Activated naive CD8-positive, alpha-beta T cell treated with anti-CD3 and anti-CD28 coated beads, Interleukin-2, amount 50 U/mL, for 16 hours (primary cell): ENCODE data around the gene IL10RA.

ENCODE experiments used
- DNase-seq: peaks from one replicate; pipeline ENCODE4 v3.0.0-alpha.2; 2020; ENCODE audit warnings: low read depth, low spot score

The IL10RA gene

GRCh38 chr11:117992136-117992535 is 5.9 kb downstream of the IL10RA start:
- DNase-seq, result no peak

- no peak for DNase-seq
These were observed 6.4 kb downstream of the IL10RA start for GRCh38 chr11:117992620-117993019.

- DNase-seq, result no peak
These were observed 8.0 kb downstream of the IL10RA start for GRCh38 chr11:117993988-117994745.

- no peak for DNase-seq
These were observed 9.3 kb downstream of the IL10RA start for GRCh38 chr11:117995472-117995871.

GRCh38 chr11:117996058-117996457 is 9.9 kb downstream of the IL10RA start:
- DNase-seq, result no peak

GRCh38 chr11:117997406-117997805 is 11.2 kb downstream of the IL10RA start:
- DNase-seq, result no peak

- DNase-seq, result no peak
These were observed 11.8 kb downstream of the IL10RA start for GRCh38 chr11:117997823-117998579.

GRCh38 chr11:117998664-117999353 is 12.6 kb downstream of the IL10RA start:
- DNase-seq, result no peak

- no peak for DNase-seq
These were observed 13.3 kb downstream of the IL10RA start for GRCh38 chr11:117999354-117999993.

- DNase-seq, result no peak
These were observed 14.1 kb downstream of the IL10RA start for GRCh38 chr11:118000067-118000849.

- no peak for DNase-seq
These were observed 14.6 kb downstream of the IL10RA start for GRCh38 chr11:118000850-118001228.

GRCh38 chr11:118001494-118001971 is 15.3 kb downstream of the IL10RA start:
- DNase-seq, result no peak

GRCh38 chr11:118002010-118002540 is 15.9 kb downstream of the IL10RA start:
- DNase-seq, result no peak

GRCh38 chr11:118002541-118003423 is 16.6 kb downstream of the IL10RA start:
- no peak for DNase-seq

- DNase-seq, result no peak
These were observed 17.3 kb downstream of the IL10RA start for GRCh38 chr11:118003456-118003855.

- no peak for DNase-seq
These were observed 18.5 kb downstream of the IL10RA start for GRCh38 chr11:118004543-118005223.

- no peak for DNase-seq
These were observed 19.3 kb downstream of the IL10RA start for GRCh38 chr11:118005224-118006152.

- DNase-seq, result no peak
These were observed 19.9 kb downstream of the IL10RA start for GRCh38 chr11:118006153-118006534.
